Mammary epithelial cell (primary cell): Measurements from ENCODE around the gene P4HTM.

Experiments used
- EZH2 ChIP-seq: IDR thresholded peaks from 2 replicates; pipeline ENCODE4 v1.6.1; 2012; ENCODE audit warnings: low read length, inconsistent platforms, borderline replicate concordance
- TF ChIP-seq, protein P1 (sequence below), 2 donors: IDR thresholded peaks in 1 of 2; conservative IDR thresholded peaks in 1 of 2; 2 replicates each; pipeline ENCODE4 v1.5.1; 2011 to 2012; ENCODE audit warnings: inconsistent platforms in 2 of 2, low read length in 2 of 2, mild to moderate bottlenecking in 2 of 2, control low read depth in 1 of 2, low read depth in 1 of 2; ENCODE audit not compliant: insufficient read depth in 1 of 2; ENCODE audit errors: extremely low read depth in 1 of 2

DNA sequence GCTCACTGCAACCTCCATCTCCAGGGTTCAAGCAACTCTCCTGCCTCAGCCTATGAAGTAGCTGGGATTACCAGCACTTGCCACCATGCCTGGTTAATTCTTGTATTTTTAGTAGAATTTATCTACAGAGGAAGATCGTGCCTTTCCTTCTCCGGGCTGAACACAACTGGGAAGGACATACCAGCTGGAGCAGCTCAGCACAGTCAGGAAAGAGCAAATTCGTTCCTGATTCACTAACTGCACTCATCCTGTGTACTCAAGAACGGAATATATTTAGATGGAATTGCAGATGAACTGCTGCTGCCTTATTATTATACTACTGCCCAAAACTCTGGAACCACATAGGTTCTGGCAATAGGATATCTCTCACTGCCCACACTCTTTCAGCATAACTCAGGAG lies 27.1 kb upstream of the P4HTM start:
- TF ChIP-seq, protein P1, sequence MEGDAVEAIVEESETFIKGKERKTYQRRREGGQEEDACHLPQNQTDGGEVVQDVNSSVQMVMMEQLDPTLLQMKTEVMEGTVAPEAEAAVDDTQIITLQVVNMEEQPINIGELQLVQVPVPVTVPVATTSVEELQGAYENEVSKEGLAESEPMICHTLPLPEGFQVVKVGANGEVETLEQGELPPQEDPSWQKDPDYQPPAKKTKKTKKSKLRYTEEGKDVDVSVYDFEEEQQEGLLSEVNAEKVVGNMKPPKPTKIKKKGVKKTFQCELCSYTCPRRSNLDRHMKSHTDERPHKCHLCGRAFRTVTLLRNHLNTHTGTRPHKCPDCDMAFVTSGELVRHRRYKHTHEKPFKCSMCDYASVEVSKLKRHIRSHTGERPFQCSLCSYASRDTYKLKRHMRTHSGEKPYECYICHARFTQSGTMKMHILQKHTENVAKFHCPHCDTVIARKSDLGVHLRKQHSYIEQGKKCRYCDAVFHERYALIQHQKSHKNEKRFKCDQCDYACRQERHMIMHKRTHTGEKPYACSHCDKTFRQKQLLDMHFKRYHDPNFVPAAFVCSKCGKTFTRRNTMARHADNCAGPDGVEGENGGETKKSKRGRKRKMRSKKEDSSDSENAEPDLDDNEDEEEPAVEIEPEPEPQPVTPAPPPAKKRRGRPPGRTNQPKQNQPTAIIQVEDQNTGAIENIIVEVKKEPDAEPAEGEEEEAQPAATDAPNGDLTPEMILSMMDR (conservative IDR thresholded peaks at IDR 0.05 in 1 of 2, IDR thresholded peaks at IDR 0.05 in 1 of 2; ENCODE audit: extremely low read depth in 1 of 2, insufficient read depth in 1 of 2, low read depth in 1 of 2, low read length in 2 of 2), result no peak
- TF ChIP-seq EZH2, result no peak
